ENCODE data around the gene SNX2.

The SNX2 gene

DNA sequence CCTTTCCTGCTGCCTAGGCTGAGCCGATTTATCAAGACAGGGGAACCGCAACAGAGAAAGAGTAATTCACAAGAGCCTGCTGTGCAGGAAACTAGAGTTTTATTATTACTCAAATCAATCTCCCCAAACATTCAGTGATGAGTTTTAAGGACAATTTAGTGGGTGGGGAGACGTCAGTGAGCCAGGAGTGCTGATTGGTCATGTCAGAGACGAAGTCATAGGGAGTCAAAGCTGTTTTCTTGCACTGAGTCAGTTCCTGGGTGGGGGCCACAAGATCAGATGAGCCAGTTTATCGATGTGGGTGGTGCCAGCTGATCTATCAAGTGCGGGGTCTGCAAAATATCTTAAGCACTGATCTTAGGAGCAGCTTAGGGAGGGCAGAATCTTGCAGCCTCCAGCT is 89.5 kb downstream of the SNX2 start:
- no peak for DNase-seq (ENCODE audit: low read depth)
- H3K4me3 ChIP-seq (ENCODE audit: low read length) = no peak overlapping the region
- TF ChIP-seq, protein P1, sequence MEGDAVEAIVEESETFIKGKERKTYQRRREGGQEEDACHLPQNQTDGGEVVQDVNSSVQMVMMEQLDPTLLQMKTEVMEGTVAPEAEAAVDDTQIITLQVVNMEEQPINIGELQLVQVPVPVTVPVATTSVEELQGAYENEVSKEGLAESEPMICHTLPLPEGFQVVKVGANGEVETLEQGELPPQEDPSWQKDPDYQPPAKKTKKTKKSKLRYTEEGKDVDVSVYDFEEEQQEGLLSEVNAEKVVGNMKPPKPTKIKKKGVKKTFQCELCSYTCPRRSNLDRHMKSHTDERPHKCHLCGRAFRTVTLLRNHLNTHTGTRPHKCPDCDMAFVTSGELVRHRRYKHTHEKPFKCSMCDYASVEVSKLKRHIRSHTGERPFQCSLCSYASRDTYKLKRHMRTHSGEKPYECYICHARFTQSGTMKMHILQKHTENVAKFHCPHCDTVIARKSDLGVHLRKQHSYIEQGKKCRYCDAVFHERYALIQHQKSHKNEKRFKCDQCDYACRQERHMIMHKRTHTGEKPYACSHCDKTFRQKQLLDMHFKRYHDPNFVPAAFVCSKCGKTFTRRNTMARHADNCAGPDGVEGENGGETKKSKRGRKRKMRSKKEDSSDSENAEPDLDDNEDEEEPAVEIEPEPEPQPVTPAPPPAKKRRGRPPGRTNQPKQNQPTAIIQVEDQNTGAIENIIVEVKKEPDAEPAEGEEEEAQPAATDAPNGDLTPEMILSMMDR (IDR thresholded peaks at IDR 0.05; ENCODE audit: insufficient read depth, low read depth, low read length, missing control alignments) = no peak

DNA sequence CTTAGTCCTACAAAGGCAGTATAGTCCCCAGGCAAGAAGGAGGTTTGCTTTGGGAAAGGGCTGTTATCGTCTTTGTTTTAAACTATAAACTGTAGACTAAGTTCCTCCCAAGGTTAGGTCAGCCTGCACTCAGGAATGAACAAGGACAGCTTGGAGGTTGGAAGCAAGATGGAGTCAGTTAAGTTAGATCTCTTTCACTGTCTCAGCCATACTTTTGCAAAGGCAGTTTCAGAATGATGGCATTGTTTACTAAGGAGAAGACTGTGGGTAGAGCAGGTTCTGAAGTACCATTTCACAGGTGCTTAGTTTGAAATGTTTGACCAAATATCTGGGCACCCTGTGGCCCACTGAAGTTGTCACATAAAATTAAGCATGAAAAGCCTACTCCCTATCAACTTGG is 90.0 kb downstream of the SNX2 start:
- TF ChIP-seq, protein P1 (IDR thresholded peaks at IDR 0.05; ENCODE audit: insufficient read depth, low read depth, low read length, missing control alignments) = no peak
- no peak overlapping the region for H3K4me3 ChIP-seq (ENCODE audit: low read length)
- DNase-seq (ENCODE audit: low read depth) = no peak

DNA sequence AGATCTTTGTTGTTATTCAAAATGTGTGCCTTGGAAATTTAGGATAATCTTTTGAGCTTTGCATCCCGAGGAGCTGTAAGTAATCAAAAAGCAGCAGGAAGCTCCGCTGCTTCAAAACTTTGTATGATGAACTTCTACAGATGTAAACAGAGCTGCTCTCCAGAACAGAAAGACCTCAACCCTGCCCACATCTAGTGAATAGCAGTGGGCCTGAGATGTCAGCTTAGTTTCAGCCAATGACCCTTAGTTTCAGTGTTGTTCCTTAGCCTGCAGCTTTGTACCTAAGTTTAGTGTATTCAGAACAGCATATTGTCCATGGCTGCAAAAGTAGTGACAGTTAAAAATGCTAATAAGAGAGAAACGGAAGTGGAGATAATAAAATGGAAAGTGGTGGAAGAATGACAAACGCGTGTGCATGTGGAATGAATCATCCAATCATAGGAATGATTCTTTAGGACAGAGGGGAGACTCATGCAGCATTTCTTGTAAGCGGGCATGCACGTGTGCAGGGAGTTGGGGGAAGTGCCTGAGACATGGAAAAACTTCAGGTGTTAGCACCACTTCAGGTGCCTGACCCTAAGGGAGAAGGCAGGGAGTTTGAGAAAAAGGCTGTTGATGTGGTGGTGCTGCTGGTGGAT is 95.5 kb downstream of the SNX2 start:
- H3K4me3 ChIP-seq (ENCODE audit: low read length) = no peak overlapping the region
- TF ChIP-seq, protein P1 (IDR thresholded peaks at IDR 0.05; ENCODE audit: insufficient read depth, low read depth, low read length, missing control alignments) = no peak
- DNase-seq (ENCODE audit: low read depth) = no peak

DNA sequence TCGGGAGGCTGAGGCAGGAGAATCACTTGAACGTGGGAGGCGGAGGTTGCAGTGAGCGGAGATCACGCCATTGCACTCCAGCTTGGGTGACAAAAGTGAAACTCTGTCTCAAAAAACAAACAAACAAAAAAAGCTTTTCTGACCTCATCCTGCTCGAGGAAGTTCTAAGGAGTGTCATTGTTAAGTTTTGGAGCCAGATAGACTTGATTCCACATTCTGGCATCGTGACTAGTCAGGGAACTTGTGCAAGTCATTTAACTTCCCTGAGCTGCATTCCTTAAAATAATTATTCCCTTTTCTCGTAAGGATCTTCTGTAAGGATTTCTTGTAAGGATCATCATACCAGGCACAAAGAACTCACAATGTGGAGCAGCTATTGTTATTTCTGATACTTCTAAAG is 96.8 kb downstream of the SNX2 start:
- no peak overlapping the region for H3K4me3 ChIP-seq (ENCODE audit: low read length)
- TF ChIP-seq, protein P1 (IDR thresholded peaks at IDR 0.05; ENCODE audit: insufficient read depth, low read depth, low read length, missing control alignments) = no peak
- peak; percentile 64 for DNase-seq (ENCODE audit: low read depth)

DNA sequence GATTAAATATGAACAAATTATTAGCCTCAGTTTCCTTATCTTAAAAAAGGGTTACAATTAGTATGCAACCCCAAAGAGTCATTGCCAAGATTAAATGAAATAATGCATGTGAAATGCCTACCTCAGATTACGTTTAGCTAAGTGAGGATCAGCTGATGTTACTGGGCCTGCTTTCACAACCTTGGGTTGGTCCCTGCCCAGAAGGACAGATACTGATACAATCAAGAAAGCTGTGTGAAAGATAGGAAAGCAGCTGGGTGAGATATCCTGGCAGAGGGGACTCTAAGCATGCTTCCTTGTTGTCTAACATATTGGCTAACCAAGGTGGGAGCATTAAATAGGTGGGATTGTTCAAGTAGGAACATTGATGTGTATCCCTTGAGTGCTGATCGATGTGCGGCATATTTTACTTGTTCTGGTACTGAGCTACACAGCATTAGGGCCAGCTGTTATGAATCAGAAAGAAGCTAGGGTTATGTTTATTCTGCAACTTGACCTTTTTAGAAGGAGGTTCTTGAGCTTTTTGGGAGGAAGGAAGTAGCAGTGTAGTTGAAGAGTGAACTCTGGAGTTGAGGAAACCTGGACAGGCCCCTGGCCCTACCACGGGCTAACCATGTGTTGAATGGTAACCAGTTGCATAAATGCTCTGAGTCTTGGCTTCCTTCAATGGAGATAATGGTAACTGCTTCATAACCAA is 99.4 kb downstream of the SNX2 start:
- DNase-seq (ENCODE audit: low read depth) = no peak
- TF ChIP-seq, protein P1 (IDR thresholded peaks at IDR 0.05; ENCODE audit: insufficient read depth, low read depth, low read length, missing control alignments) = no peak
- no peak overlapping the region for H3K4me3 ChIP-seq (ENCODE audit: low read length)

DNA sequence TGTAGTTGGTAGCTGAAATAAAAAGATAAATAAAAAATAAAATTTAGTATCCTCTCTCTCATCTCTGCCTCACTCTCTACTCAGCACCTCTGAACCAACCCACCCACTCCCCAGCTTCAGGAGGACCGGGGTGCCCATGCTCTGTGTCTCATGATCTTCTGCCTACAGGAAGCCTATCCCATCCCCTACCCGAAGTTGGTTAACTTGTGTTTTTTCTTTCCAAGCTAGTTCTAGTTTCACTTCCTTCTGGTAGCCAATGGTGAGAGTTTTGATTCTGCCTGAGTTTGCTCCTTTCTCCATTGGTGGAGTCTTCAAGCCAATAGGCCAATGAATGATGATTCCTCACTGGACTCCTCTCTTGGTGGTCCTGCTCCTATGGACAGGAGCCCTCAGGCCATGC is 102.6 kb downstream of the SNX2 start:
- DNase-seq (ENCODE audit: low read depth) = no peak
- H3K4me3 ChIP-seq (ENCODE audit: low read length) = no peak overlapping the region
- TF ChIP-seq, protein P1 (IDR thresholded peaks at IDR 0.05; ENCODE audit: insufficient read depth, low read depth, low read length, missing control alignments) = no peak

DNA sequence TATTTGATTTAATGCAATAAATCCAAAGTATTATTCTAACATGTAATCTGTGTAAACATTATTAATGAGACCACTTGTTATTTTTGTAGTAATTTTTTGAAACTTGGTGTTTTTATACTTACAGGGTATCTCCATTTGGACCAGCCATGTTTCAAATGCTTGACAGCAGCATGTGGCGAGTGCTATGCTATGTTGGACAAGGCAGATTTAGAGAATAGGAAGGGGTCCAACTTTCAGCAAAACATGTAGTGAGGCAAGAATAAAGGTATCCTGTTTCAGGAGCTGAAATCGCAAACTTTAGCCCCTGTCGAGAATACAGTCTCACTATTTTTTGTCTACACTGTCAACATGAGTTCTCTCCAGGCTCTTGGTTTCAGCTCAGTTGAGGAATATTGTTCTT is 104.2 kb downstream of the SNX2 start:
- TF ChIP-seq, protein P1 (IDR thresholded peaks at IDR 0.05; ENCODE audit: insufficient read depth, low read depth, low read length, missing control alignments) = no peak
- no peak overlapping the region for H3K4me3 ChIP-seq (ENCODE audit: low read length)
- no peak for DNase-seq (ENCODE audit: low read depth)
